Measurements from ENCODE around the gene YBEY.

- no peak for TF ChIP-seq CTCF (IDR thresholded peaks at IDR 0.05; ENCODE audit: insufficient read depth, low read depth, low read length)
- TF ChIP-seq EZH2 (IDR thresholded peaks at IDR 0.05; ENCODE audit: insufficient read depth, low read length), result no peak
These were observed 59.7 kb downstream of the YBEY start for GRCh38 chr21:46345861-46346260.
